HTR-8/SVneo (cell line): ENCODE results near the gene NRN1L.

Experiments used
- DNase-seq: peaks from one replicate; pipeline ENCODE4 v3.0.0; 2011; ENCODE audit warnings: low spot score, mixed read lengths; ENCODE audit not compliant: insufficient read length
- FAIRE-seq: peaks from 2 replicates; lab custom pipeline; 2011; peaks lifted over from hg19 to GRCh38; lab: Jason Lieb, UNC

Gene NRN1L

GRCh38 chr16:67881621-67882161, 3.0 kb upstream of the NRN1L start:
- FAIRE-seq = no peak
- DNase-seq = no peak

GRCh38 chr16:67882374-67883145, 2.1 kb upstream of the NRN1L start:
- DNase-seq = no peak
- FAIRE-seq = peak; percentile 20

- DNase-seq (peak; percentile 71), FAIRE-seq (no peak)
These were observed 1.4 kb upstream of the NRN1L start for GRCh38 chr16:67883146-67883871.

- FAIRE-seq = peak; percentile 76
These were observed 818 bp upstream of the NRN1L start for GRCh38 chr16:67883872-67884261.

GRCh38 chr16:67885545-67885944, 860 bp downstream of the NRN1L start:
- DNase-seq = no peak
- FAIRE-seq = no peak

More at GRCh38 chr16:67883872-67884261, 818 bp upstream of the NRN1L start:
- no peak for DNase-seq

- FAIRE-seq (no peak), DNase-seq (no peak)
These were observed 1.3 kb downstream of the NRN1L start for GRCh38 chr16:67885976-67886375.

GRCh38 chr16:67886387-67886786, 1.7 kb downstream of the NRN1L start:
- FAIRE-seq (no peak), DNase-seq (no peak)

GRCh38 chr16:67888331-67888730, 3.6 kb downstream of the NRN1L start:
- no peak for FAIRE-seq
- DNase-seq = no peak

GRCh38 chr16:67892375-67892774, 7.7 kb downstream of the NRN1L start:
- no peak for FAIRE-seq
- DNase-seq = no peak

- FAIRE-seq = no peak
- DNase-seq = peak; percentile 99
These were observed 8.4 kb downstream of the NRN1L start, which contains the start of gene PSKH1 for GRCh38 chr16:67892899-67893742. Gene PSKH1 (plus strand): TSS chr16:67893254. CDS start chr16:67908750, 15,496 bp downstream.

- DNase-seq = no peak
- FAIRE-seq = no peak
These were observed 9.2 kb downstream of the NRN1L start for GRCh38 chr16:67893743-67894399.

- DNase-seq = no peak
- FAIRE-seq = no peak
These were observed 12.5 kb downstream of the NRN1L start for GRCh38 chr16:67897231-67897630.

GRCh38 chr16:67901734-67902133, 17.0 kb downstream of the NRN1L start:
- FAIRE-seq (no peak), DNase-seq (no peak)

- FAIRE-seq = no peak
- no peak for DNase-seq
These were observed 18.1 kb downstream of the NRN1L start for GRCh38 chr16:67902831-67903230.

GRCh38 chr16:67907397-67908180, 22.9 kb downstream of the NRN1L start:
- DNase-seq = no peak
- FAIRE-seq = no peak

- DNase-seq = no peak
- FAIRE-seq = peak; percentile 57
These were observed 24.5 kb downstream of the NRN1L start for GRCh38 chr16:67909056-67909742.

GRCh38 chr16:67910158-67910557, 25.5 kb downstream of the NRN1L start:
- no peak for FAIRE-seq
- DNase-seq = peak; percentile 43

- DNase-seq = no peak
These were observed 30.2 kb downstream of the NRN1L start for GRCh38 chr16:67914758-67915495.

More at GRCh38 chr16:67914758-67915495, 30.2 kb downstream of the NRN1L start:
- no peak for FAIRE-seq
